K562 (cell line): ENCODE results near the gene PRKCB. TPM values are rescaled to one million over a fixed set of nuclear protein-coding genes. Genes with fewer than 3 reads are reported as not detected.

Experiments
- ATAC-seq: fragments of 200-7000 bp; cut with Tn5 transposase; 3 replicates; pipeline ENCODE4 v1.9.1; 2020; ENCODE audit warnings: moderate library complexity
- BruUV-seq: library from RNA; stranded (reverse); fragments of 400-500 nt; replicated peaks from 2 replicates; lab custom pipeline; 2021; lab: Mats Ljungman, UMichigan
- CTCF ChIA-PET: fragments of 300-600 bp; formaldehyde crosslinking; extraction: SDS; loops from one replicate; lab custom pipeline; 2021; ENCODE audit warnings: low intra/inter-chr PET ratio; lab: Yijun Ruan, JAX
- POLR2A ChIA-PET: fragments of 300-600, 350-650 bp; sonication (Branson Sonifier 250); formaldehyde crosslinking; extraction: SDS; loops from one replicate; lab custom pipeline; 2021; ENCODE audit warnings: antibody characterized with exemption, inconsistent platforms; lab: Yijun Ruan, JAX
- DNase-seq, 4 experiments: peaks; one replicate each; pipeline versions ENCODE4 v3.0.0 to v3.0.0-alpha.2; 2011 to 2018; ENCODE audit warnings: low spot score in 3 of 4, mixed read lengths in 3 of 4; ENCODE audit errors: extremely low read depth in 1 of 4
- FAIRE-seq: peaks from 2 replicates; lab custom pipeline; 2011; peaks lifted over from hg19 to GRCh38; lab: Jason Lieb, UNC
- H2AFZ ChIP-seq: 2 replicates; pipeline ENCODE4 v1.6.0; 2011; ENCODE audit warnings: low read depth, low read length, control low read depth, inconsistent platforms
- H3K27ac ChIP-seq: fragments of 200-600 bp; 3 replicates; pipeline ENCODE4 v1.8.0; 2011; ENCODE audit warnings: low read depth, mild to moderate bottlenecking, control low read depth, inconsistent platforms, low read length, moderate library complexity, mixed read lengths; ENCODE audit errors: extremely low read depth
- H3K27me3 ChIP-seq, 2 experiments: fragments of 300-600 bp in 1 of 2; 2 replicates in 1 of 2; 3 replicates in 1 of 2; pipeline versions ENCODE4 v1.6.0 to v1.8.0; 2011; ENCODE audit warnings: inconsistent platforms in 2 of 2, low read length in 2 of 2, mild to moderate bottlenecking in 1 of 2, mixed read lengths in 1 of 2, moderate library complexity in 1 of 2; ENCODE audit not compliant: control insufficient read depth in 2 of 2, insufficient read depth in 2 of 2
- H3K36me3 ChIP-seq: fragments of 300-600 bp; 3 replicates; pipeline ENCODE4 v1.8.0; 2011; ENCODE audit warnings: mild to moderate bottlenecking, low read length, inconsistent platforms; ENCODE audit not compliant: control insufficient read depth, insufficient read depth
- H3K4me1 ChIP-seq, 2 experiments: fragments of 200-600 bp in 1 of 2; replicated peaks in 1 of 2; 2 replicates in 1 of 2; 3 replicates in 1 of 2; pipeline versions ENCODE4 v1.5.1 to v1.8.0; 2011; ENCODE audit warnings: inconsistent platforms in 2 of 2, low read length in 2 of 2, mild to moderate bottlenecking in 1 of 2, mixed read lengths in 1 of 2, moderate library complexity in 1 of 2; ENCODE audit not compliant: control insufficient read depth in 2 of 2, insufficient read depth in 2 of 2
- H3K4me2 ChIP-seq: 2 replicates; pipeline ENCODE4 v1.6.1; 2011; ENCODE audit warnings: low read length, control low read depth, inconsistent platforms, mixed read lengths; ENCODE audit not compliant: insufficient read depth
- H3K4me3 ChIP-seq: fragments of 200-600 bp; sonication (generic), shearing (Covaris generic); 2 replicates; pipeline ENCODE4 v1.5.1; 2016; ENCODE audit warnings: control low read depth, inconsistent platforms
- H3K79me2 ChIP-seq: fragments of 200-600 bp; 3 replicates; pipeline ENCODE4 v1.8.0; 2011; ENCODE audit warnings: low read length, inconsistent platforms; ENCODE audit not compliant: control insufficient read depth, insufficient read depth
- H3K9ac ChIP-seq, 2 experiments: 2 replicates each; pipeline versions ENCODE4 v1.6.0 to v1.6.1; 2011; ENCODE audit warnings: low read depth in 2 of 2, low read length in 2 of 2, control low read depth in 1 of 2, inconsistent platforms in 1 of 2, mild to moderate bottlenecking in 1 of 2, mixed read lengths in 1 of 2; ENCODE audit not compliant: insufficient read depth in 1 of 2
- H3K9me1 ChIP-seq: one replicate; pipeline ENCODE4 v1.6.0; 2011; ENCODE audit warnings: inconsistent platforms, mild to moderate bottlenecking, low read length, moderate library complexity; ENCODE audit not compliant: control insufficient read depth, insufficient read depth
- H3K9me3 ChIP-seq: replicated peaks from 2 replicates; pipeline ENCODE4 v1.5.1; 2011; ENCODE audit warnings: low read depth, low read length, inconsistent platforms; ENCODE audit not compliant: control insufficient read depth, insufficient read depth
- H4K20me1 ChIP-seq: replicated peaks from 2 replicates; pipeline ENCODE4 v1.6.1; 2011; ENCODE audit warnings: low read length, inconsistent platforms, mixed read lengths; ENCODE audit not compliant: control insufficient read depth, insufficient read depth
- CBFB ChIP-seq: sonication (generic); formaldehyde crosslinking; IDR thresholded peaks from 2 replicates; pipeline ENCODE4 v1.4.0; 2020; ENCODE audit warnings: mild to moderate bottlenecking, missing genetic modification reagents
- CCAR2 ChIP-seq: fragments of 200-400 bp; formaldehyde crosslinking; IDR thresholded peaks from 2 replicates; pipeline ENCODE4 v1.6.1; 2017; ENCODE audit warnings: mild to moderate bottlenecking, low read depth, low read length
- CEBPG ChIP-seq, 3 experiments: fragments of 200-800 bp in 1 of 3; sonication (Bioruptor generic) in 1 of 3; sonication (generic) in 1 of 3; formaldehyde crosslinking in 1 of 3; IDR thresholded peaks in 2 of 3; conservative IDR thresholded peaks in 1 of 3; 2 replicates each; pipeline versions ENCODE4 v1.6.1 to v1.8.0; 2016 to 2022; ENCODE audit warnings: missing compliant biosample characterization in 2 of 3, missing genetic modification characterization in 2 of 3, mild to moderate bottlenecking in 1 of 3, missing genetic modification reagents in 1 of 3
- CREBBP ChIP-seq: IDR thresholded peaks from one replicate; pipeline ENCODE4 v1.6.1; 2012; ENCODE audit warnings: low read depth, mild to moderate bottlenecking, control low read depth, inconsistent platforms, low read length
- RBM15 ChIP-seq: fragments of 200-400 bp; formaldehyde crosslinking; IDR thresholded peaks from 2 replicates; pipeline ENCODE4 v1.6.1; 2018; ENCODE audit warnings: mild to moderate bottlenecking, low read length, moderate library complexity; ENCODE audit not compliant: insufficient read depth
- RBM22 ChIP-seq: fragments of 200-400 bp; formaldehyde crosslinking; IDR thresholded peaks from 2 replicates; pipeline ENCODE4 v1.6.1; 2018; ENCODE audit warnings: low read length, low read depth; ENCODE audit not compliant: poor library complexity, severe bottlenecking
- SIRT6 ChIP-seq: IDR thresholded peaks from one replicate; pipeline ENCODE4 v1.6.1; 2012; ENCODE audit warnings: low read depth, mild to moderate bottlenecking, control low read depth, inconsistent platforms, low read length, moderate library complexity
- SPI1 ChIP-seq: IDR thresholded peaks from 2 replicates; pipeline ENCODE4 v1.6.1; 2011; ENCODE audit warnings: low read depth, low read length, control low read depth, borderline replicate concordance
- ZFP30 ChIP-seq: fragments of 250-450 bp; sonication (Bioruptor Pico); IDR thresholded peaks from 2 replicates; pipeline ENCODE4 v1.8.0; 2022; ENCODE audit warnings: moderate library complexity, mild to moderate bottlenecking, inconsistent platforms, borderline replicate concordance
- WGBS: fragments of 100-300 bp; shearing (Covaris generic); methylation state at CpG from one replicate; pipeline ENCODE4 v1.1.6; 2016; ENCODE audit warnings: low coverage, mixed read lengths; ENCODE audit not compliant: insufficient coverage; ENCODE audit errors: missing lambda C conversion rate; 5-methylcytosine and 5-hydroxymethylcytosine counted together
- in situ Hi-C: fragments of 300-500 bp; cut with MboI; formaldehyde crosslinking; loops from 4 replicates; pipeline ENCODE4 v1.15.0; 2018; ENCODE audit warnings: inconsistent platforms, mixed read lengths
- intact Hi-C: fragments of 100-400 bp; cut with micrococcal nuclease; formaldehyde crosslinking; loops from 2 replicates; pipeline ENCODE4 v1.14.2; 2022
- polyA plus RNA-seq, 8 experiments: library from polyadenylated mRNA; depleted of rRNA in 4 of 8; stranded (reverse) in 5 of 8; unstranded in 3 of 8; fragments of >200 nt; fragmentation: Nextera tagmentation in 2 of 8; fragmentation: Illumina TruSeq in 1 of 8; extraction: Ambion mirVana in 2 of 8; extraction: Trizol in 1 of 8; gene quantifications; 2 replicates each; pipeline versions ENCODE4 v1.2.1 to v1.2.3, GENCODE V29; 2011 to 2014; ENCODE audit warnings: inconsistent platforms in 1 of 8, missing spikeins in 1 of 8
- total RNA-seq, 7 experiments: library from RNA; depleted of rRNA in 6 of 7; stranded (reverse); fragments of >200 nt in 6 of 7; fragmentation: Illumina TruSeq in 2 of 7; extraction: Trizol in 2 of 7; gene quantifications; 2 replicates each; pipeline versions ENCODE4 v1.2.1 to v1.2.3, GENCODE V29; 2011 to 2021; ENCODE audit warnings: low replicate concordance in 1 of 7
- TF ChIP-seq, protein P1 (sequence below): fragments of 200-800 bp; sonication (Bioruptor generic); IDR thresholded peaks from 2 replicates; pipeline ENCODE4 v1.6.1; 2017; ENCODE audit warnings: missing genetic modification characterization, missing compliant biosample characterization

The PRKCB gene
- total and polyA plus RNA-seq, 9 of the 15 experiments (the other 6 are each of a cell fraction or from before 2014, with no cell fraction given) = 49.9 to 276 (median 148) TPM

DNA sequence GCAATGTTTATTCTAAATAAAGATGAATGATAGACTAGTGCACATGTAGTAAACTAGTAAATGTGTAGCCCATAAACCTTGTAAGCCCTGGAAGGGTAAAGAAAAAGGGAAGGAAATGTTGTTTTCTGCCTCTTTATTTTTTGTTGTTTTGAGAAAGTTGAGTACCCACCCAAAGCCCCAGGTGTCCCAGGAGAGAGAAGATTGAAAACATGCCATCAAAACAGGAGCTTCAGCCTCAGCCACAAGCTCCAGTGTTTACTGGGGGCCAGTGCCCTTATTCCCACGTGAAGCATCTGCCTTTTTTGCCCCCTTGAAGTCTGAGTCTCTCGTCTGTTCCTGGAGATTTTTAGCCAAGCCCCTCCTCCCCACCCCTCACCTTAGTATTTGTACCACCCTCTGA, 121.5 kb downstream of the PRKCB start:
- Histone ChIP-seq H3K27ac (peak overlapping the region; percentile 2; the same call in 2 of the 3 replicates), H4K20me1 (peaks cover 17% of the 10 kb centered on the region), H3K36me3 (peaks cover 66% of the 10 kb centered on the region), H3K9me1 (peaks cover 3% of the 10 kb centered on the region)
- POLR2A ChIA-PET = interaction anchor here (0.6 to 1.8 kb wide), 2 partner anchors 9 to 399 kb away, joined by 3 to 4 read pairs; no protein-coding TSS in a partner anchor
- no TSS peak for BruUV-seq
- WGBS = 46% methylated on average over 2 of the region's 2 CpGs
- TF ChIP-seq CREBBP (no peak), RBM22 (peak; percentile 72)
- TF ChIP-seq, all 486 proteins: peak for 1
- FAIRE-seq (no peak), DNase-seq (no peak), ATAC-seq (no peak)
- CTCF ChIA-PET = no interaction called here
- Histone ChIP-seq H3K4me3 (no peak overlapping the region), H3K9me3 (no peaks in the 10 kb centered on the region), H3K79me2 (peaks cover 95% of the 10 kb centered on the region), H3K4me2 (no peak overlapping the region), H2AFZ (no peak overlapping the region), H3K4me1 (peaks cover 12 to 49% of the 10 kb centered on the region in 2 experiments), H3K9ac (no peak overlapping the region), H3K27me3 (no peaks in the 10 kb centered on the region)
- intact Hi-C loops (no loop called here), in situ Hi-C loops (no loop called here)

DNA sequence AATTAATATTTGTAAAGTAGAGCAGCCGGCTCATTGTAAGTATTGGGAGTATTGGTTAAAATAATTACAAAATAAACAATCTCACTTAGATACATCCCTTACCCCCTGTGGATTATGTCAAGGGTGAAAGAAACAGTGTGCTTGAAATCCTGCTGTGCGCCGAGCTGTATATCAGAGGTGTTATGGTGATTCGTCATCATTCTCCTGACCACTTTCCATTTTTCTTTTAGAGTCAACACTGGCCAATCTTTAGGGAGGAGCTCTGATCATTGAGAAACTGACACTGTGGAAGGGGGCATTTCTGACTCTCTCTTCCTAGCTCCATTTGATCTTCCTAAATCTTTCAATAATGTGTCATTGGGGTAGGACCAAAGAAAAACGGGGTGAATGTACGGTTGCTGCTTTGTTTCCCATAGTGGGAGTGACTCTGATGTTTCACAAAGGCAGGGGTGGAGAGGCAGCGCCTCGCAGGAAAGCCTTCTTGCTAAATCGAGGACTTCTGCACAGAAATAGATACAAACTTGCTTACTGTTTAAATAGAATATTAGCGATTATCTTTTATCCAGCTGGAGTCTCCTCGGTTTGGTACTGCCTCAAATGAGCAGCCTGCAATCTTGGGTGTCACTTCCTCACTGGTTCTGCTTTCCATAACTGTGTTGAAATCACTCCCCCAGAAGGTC, 123.4 kb downstream of the PRKCB start:
- peaks cover 3% of the 10 kb centered on the region for H3K9me1 ChIP-seq
- POLR2A ChIA-PET = interaction anchor here (0.6 to 1.6 kb wide), 2 partner anchors 12 to 325 kb away, joined by 3 to 4 read pairs; no protein-coding TSS in a partner anchor
- TF ChIP-seq SIRT6 (no peak), ZFP30 (no peak), CCAR2 (no peak), SPI1 (peak; percentile 65; the same call in 1 of the 2 replicates), RBM15 (no peak), CBFB (CRISPR knock-in tag) (no peak), CEBPG (CRISPR knock-in tag; IDR thresholded peaks at IDR 0.05) (no peak), CEBPG (tag; conservative IDR thresholded peaks at IDR 0.05 in 1 of 2, IDR thresholded peaks at IDR 0.05 in 1 of 2) (peak in 1 of 2 experiments; percentile 19; a peak in 1 of 4 replicates)
- TF ChIP-seq, protein P1, sequence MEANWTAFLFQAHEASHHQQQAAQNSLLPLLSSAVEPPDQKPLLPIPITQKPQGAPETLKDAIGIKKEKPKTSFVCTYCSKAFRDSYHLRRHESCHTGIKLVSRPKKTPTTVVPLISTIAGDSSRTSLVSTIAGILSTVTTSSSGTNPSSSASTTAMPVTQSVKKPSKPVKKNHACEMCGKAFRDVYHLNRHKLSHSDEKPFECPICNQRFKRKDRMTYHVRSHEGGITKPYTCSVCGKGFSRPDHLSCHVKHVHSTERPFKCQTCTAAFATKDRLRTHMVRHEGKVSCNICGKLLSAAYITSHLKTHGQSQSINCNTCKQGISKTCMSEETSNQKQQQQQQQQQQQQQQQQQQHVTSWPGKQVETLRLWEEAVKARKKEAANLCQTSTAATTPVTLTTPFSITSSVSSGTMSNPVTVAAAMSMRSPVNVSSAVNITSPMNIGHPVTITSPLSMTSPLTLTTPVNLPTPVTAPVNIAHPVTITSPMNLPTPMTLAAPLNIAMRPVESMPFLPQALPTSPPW (CRISPR knock-in tag) = 0 out of 2 replicates have a peak, but pooled peaks have one; percentile 18

More for the DNA sequence above, 123.4 kb downstream of the PRKCB start:
- DNase-seq = peak in 2 of 4 experiments; percentile 23 to 50
- peak; percentile 64 for FAIRE-seq
- CTCF ChIA-PET = no interaction called here
- Histone ChIP-seq H3K36me3 (peaks cover 70% of the 10 kb centered on the region), H4K20me1 (peaks cover 14% of the 10 kb centered on the region; the same call in 1 of the 2 replicates), H3K27me3 (no peaks in the 10 kb centered on the region), H3K79me2 (peaks cover 96% of the 10 kb centered on the region), H3K9me3 (no peaks in the 10 kb centered on the region), H3K4me2 (peak overlapping the region; percentile 27; the same call in 1 of the 2 replicates), H3K4me1 (peaks cover 4 to 35% of the 10 kb centered on the region in 2 experiments; a peak in 4 of 5 replicates), H2AFZ (0 out of 2 replicates have a peak overlapping the region, but pooled peaks have one; percentile 4), H3K27ac (peak overlapping the region; percentile 39; the same call in 2 of the 3 replicates), H3K9ac (no peak overlapping the region; a peak in 2 of 4 replicates), H3K4me3 (no peak overlapping the region)
- intact Hi-C loops = no loop called here
- in situ Hi-C loops = no loop called here
- BruUV-seq = no TSS peak
- 19% methylated on average over 11 of the region's 11 CpGs for WGBS
- ATAC-seq = peak; percentile 61
